ENCODE measurements around the gene PIN4. TPM values are rescaled to one million over a fixed set of nuclear protein-coding genes. Genes with fewer than 3 reads are reported as not detected.
"Not testable (repeated sequence)": the region's sequence is repeated elsewhere in the genome, so short reads cannot be mapped to it uniquely, and the experiment has no call there.

The PIN4 gene
- total RNA-seq, 1 donor from 2014 or later, result 14.3 TPM

GRCh38 chrX:72202792-72203401, 21.3 kb downstream of the PIN4 start:
- DNase-seq (ENCODE audit: low read depth), result no peak

GRCh38 chrX:72203421-72203820, 21.9 kb downstream of the PIN4 start:
- no peak for DNase-seq (ENCODE audit: low read depth)

- DNase-seq (ENCODE audit: low read depth), result no peak
These were observed 24.1 kb downstream of the PIN4 start for GRCh38 chrX:72205706-72206105.

GRCh38 chrX:72207366-72207765, 25.8 kb downstream of the PIN4 start:
- no peak for DNase-seq (ENCODE audit: low read depth)

- DNase-seq (ENCODE audit: low read depth), result no peak
These were observed 26.7 kb downstream of the PIN4 start for GRCh38 chrX:72208126-72208800.

- DNase-seq (ENCODE audit: low read depth), result no peak
These were observed 35.4 kb downstream of the PIN4 start for GRCh38 chrX:72216973-72217372.

- DNase-seq (ENCODE audit: low read depth), result not testable (repeated sequence)
These were observed 38.8 kb downstream of the PIN4 start for GRCh38 chrX:72220375-72220774.

GRCh38 chrX:72230290-72230689, 48.7 kb downstream of the PIN4 start:
- no peak for DNase-seq (ENCODE audit: low read depth)

- DNase-seq (ENCODE audit: low read depth), result no peak
These were observed 55.3 kb downstream of the PIN4 start for GRCh38 chrX:72236841-72237240.

- no peak for DNase-seq (ENCODE audit: low read depth)
These were observed 56.6 kb downstream of the PIN4 start for GRCh38 chrX:72238183-72238582.

GRCh38 chrX:72238721-72239475, 57.3 kb downstream of the PIN4 start, which contains the start of gene ERCC6L:
TSS of gene ERCC6L (minus strand) at chrX:72239027. CDS start at chrX:72238911, 116 bp downstream.
- peak; percentile 68 for DNase-seq (ENCODE audit: low read depth)

GRCh38 chrX:72240976-72241375, 59.4 kb downstream of the PIN4 start:
- no peak for DNase-seq (ENCODE audit: low read depth)

- no peak for DNase-seq (ENCODE audit: low read depth)
These were observed 61.9 kb downstream of the PIN4 start for GRCh38 chrX:72243472-72243871.

- peak; percentile 19 for DNase-seq (ENCODE audit: low read depth)
These were observed 64.0 kb downstream of the PIN4 start for GRCh38 chrX:72245461-72246089.

- peak; percentile 59 for DNase-seq (ENCODE audit: low read depth)
These were observed 65.8 kb downstream of the PIN4 start for GRCh38 chrX:72247206-72247942.

Other genes with a start within 250 kb of the PIN4 start
- 0.17 and 3.9 TPM in 2 replicates for gene RTL5, start 49.8 kb upstream of the PIN4 start, total RNA-seq
- gene ERCC6L, start 57.3 kb downstream of the PIN4 start, total RNA-seq, result 0.25 and 4.0 TPM in 2 replicates
- gene RPS4X, start 95.5 kb downstream of the PIN4 start, total RNA-seq, result 686 and 1,020 TPM in 2 replicates
- gene CITED1, start 124.2 kb downstream of the PIN4 start, total RNA-seq, result not detected in 2 replicates

Measured in renal cortical epithelial cell (primary cell).